SKM-1 (cell line): ENCODE data around the gene WDR74.
A peak's percentile ranks its signal among the peaks of the same experiment; 100 is the strongest.

Source experiments
- DNase-seq: peaks from one replicate; lab custom pipeline; 2025; ENCODE audit not compliant: unreplicated experiment; lab: John Stamatoyannopoulos, UW

Gene WDR74

DNA sequence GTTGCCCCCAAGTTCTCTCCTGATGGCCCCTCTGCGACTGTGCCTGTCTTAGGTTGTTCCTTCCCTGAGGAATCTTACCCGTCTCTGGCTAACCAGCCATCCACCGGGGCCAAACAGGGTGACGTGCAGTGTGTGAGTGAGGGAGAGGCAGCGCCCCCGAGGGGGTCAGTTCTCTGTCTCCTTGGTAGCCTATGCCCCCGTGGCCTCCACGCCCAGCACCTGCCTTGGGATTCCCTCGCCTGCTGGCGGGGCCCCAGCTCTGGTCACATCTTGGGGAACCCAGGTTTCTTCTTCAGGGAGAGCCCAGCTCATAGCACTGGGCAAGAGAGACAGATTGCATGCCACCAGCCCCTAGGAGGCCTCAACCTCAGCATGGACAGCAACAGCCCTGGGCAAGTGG lies 39.9 kb downstream of the WDR74 start:
- no peak for DNase-seq

DNA sequence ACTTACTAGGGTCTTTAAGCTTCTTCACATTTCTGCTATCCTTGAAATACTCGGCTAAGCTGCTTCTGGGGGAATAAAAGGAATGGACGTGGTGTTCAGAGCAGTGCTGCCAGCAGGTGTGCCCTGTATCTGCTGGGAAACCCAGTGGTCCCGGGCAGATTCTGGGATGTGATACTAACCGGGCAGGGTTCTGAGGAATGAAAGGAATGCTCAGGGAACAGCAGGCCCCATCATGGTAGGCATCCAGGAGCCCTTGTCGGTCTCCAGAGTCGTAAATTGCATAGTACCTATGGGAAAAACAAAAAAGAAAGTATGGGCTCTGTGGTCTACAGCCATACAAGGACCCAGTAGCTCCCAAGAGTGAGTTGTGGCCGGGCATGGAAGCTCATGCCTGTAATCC lies 43.1 kb downstream of the WDR74 start:
- DNase-seq = no peak

DNA sequence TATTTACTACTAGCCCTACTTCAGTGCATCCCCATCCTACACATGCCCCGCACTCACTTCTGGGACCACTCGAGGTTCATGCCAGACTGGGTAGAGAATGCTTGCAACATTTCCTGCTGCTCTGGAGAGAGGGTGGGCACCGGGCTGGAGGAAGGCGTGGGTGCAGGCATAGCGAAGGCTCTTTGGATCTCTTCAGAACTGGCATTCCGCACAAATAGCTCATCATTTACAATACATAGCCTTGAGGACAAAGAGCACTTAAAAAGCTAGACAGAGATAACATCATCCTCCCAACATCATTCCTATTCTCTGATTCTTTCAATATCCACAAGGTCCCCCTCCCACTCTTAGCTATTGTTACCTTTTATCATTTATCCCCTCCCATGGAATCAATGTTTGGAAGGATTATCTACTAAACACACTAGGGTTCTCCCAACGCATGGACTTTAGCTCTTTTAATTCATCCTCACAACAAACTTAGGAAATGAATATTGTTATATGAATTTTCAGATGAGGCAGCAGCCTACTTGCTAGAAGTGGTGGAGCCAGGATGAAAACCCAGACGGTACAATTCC lies 45.1 kb downstream of the WDR74 start:
- DNase-seq = no peak

DNA sequence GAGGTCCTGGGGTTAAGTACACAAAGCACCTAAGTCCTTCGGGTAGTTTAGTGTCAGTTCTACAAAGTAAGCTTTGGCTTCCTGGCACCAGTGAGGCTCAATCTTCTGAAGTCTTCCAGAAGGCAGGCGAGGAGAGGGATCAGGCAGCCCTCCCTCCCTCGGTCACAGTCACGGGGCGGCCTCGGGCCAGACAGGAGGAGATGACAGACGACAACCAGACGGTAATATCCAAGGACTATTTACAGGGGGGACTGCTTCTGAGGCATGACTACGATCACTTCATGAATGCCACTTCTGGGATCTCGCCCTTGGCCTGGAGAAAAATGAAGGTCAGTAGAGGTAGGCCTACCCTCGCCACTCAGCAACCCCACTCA lies 47.2 kb downstream of the WDR74 start:
- DNase-seq = no peak

DNA sequence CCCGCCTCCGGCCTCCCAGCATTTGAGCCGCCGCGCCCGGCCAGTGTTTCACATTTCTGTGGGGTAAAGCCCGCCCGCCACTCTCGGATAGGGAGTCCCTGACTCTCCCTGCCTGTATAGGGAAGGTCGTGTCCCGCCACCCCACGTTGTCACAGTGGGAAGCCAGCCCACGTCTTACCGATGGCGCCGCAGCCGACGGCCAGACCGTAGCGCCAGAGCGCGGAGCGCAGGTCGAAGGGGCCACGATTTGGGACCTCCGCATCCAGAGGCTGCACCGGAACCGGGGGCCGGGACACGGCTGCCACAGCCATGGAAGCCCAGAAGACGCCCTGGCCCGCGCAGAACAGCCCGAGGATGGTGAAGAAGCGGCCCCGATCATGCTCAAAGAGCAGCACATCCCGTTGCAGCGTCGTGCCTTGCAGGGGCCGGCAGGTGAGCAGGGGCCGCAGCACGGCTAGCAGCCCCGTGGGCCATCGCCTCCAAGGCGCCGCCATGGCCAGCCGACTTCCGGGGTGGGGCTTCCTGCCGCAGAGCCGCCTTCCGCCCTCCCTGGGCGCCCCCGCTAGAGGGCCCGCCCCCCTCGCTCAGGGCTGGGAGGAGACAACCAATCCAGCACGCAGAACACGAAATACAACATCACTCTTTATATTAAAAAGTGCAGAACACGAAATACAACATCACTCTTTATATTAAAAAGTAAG lies 47.7 kb downstream of the WDR74 start, which contains the start of gene TMEM223:
TSS of gene TMEM223 (minus strand) at position 506 of the 701 bp plus-strand sequence. CDS start at position 494, 12 bp downstream.
- peak; percentile 56 for DNase-seq

DNA sequence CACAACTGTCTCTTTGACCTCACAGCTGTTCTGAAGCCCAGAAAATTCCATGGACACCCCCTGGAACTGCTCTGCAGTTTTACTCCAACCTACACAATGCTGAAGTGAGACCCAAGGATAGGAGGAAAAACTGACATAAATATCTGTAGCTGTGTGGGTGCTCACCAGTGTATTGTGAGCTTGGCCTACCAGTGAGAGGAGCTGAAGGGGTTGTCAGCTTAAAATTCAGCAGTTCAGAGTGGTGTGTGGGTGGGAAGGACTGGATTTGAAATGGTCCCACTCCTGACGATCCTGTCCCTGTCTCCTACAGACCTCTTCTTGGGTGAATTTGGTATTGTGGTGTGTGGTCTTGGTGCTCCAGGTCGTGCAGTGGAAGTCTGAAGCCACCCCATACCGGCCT lies 49.8 kb downstream of the WDR74 start:
- no peak for DNase-seq

DNA sequence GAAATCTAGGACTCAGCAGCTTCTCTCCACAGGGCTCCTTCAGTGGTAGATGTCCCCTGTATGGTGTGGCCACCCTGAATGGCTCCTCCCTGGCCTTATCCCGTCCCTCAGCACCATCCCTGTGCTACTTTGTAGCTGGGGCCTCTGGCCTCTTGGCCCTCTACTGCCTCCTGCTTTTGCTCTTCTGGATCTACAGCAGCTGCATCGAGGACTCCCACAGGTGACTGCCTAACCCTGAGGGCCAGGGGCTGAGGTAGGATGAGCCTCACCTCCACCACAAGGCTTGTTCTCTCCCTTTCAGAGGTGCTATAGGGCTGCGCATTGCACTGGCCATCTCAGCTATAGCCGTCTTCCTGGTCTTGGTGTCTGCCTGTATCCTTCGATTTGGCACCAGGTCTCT lies 50.4 kb downstream of the WDR74 start:
- no peak for DNase-seq

DNA sequence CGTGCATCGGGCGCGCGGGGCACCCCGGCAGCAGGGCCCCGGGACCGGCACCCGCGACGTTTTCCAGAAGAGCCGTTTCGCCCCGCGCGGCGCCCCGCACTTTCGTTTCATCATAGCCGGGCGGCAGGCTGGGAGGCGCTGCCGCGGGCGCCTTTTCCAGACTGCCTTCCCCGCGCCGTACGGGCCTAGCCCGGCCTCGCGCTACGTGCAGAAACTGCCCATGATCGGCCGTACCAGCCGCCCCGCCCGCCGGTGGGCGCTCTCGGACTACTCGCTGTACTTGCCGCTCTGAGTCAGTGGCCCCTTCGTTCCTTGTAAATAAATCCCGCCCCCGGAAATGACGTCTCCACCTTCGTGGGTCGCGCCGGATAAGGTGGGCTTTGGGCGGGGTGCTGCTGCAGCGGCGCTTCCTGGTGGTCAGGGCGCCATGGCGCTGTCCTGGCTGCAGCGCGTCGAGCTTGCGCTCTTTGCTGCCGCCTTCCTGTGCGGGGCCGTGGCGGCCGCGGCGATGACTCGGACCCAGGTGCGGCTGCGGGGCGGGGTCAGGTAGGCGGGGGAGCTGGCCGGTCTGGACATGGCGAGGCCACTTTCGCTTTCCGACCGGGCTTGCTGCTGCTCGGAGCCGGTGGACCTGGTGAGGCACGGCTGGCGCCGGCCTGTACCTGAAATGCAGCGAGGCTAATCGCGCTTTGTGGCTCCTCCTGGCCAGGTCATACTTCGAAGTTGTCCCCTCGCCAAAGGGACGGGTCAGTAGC lies 52.2 kb downstream of the WDR74 start, which contains the start of gene TMEM179B:
TSS of gene TMEM179B (plus strand) at position 398 of the 755 bp plus-strand sequence. CDS start at position 428, 30 bp downstream.
- DNase-seq = peak; percentile 97

DNA sequence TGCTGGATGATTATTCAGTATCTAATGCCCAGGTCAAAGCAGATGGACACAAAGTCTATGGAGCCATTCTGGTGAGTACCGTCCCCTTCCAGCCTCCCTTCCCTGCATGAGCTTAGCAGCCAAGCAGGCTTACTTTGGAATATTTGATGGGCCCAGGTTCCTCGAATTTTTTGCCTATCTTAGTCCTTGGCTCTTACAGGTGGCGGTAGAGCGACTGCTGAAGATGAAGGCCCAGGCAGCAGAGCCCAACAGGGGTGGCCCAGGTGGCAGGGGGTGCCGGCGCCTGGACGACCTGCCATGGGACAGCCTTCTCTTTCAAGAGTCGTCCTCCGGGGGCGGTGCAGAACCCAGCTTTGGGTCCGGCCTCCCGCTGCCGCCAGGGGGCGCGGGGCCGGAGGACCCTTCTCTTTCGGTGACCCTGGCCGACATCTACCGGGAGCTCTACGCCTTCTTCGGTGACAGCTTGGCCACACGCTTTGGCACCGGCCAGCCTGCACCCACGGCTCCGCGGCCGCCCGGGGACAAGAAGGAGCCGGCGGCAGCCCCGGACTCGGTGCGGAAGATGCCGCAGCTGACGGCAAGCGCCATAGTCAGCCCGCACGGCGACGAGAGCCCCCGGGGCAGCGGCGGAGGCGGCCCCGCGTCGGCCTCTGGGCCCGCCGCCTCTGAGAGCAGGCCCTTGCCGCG lies 52.9 kb downstream of the WDR74 start:
- peak; percentile 66 for DNase-seq
